Mucosa of descending colon (tissue), 3 donors: Measurements from ENCODE around the gene CNDP2. TPM values are rescaled to one million over a fixed set of nuclear protein-coding genes. Genes with fewer than 3 reads are reported as not detected.
"Not testable (repeated sequence)": the region's sequence is repeated elsewhere in the genome, so short reads cannot be mapped to it uniquely, and the experiment has no call there.

Experiments used
- ATAC-seq: fragments of 200-7000 bp; cut with Tn5 transposase; one replicate; pipeline ENCODE4 v1.9.1; 2020; ENCODE audit warnings: mild to moderate bottlenecking, moderate library complexity
- DNase-seq, 3 donors: peaks; one replicate each; pipeline ENCODE4 v3.0.0-alpha.2; 2020
- H3K36me3 ChIP-seq: fragments of 200-600 bp; one replicate; pipeline ENCODE4 v1.8.0; 2021; ENCODE audit warnings: low read depth, mild to moderate bottlenecking
- H3K4me1 ChIP-seq: fragments of 200-600 bp; one replicate; pipeline ENCODE4 v1.8.0; 2021; ENCODE audit warnings: low read depth, mild to moderate bottlenecking
- H3K4me3 ChIP-seq: fragments of 200-600 bp; one replicate; pipeline ENCODE4 v1.8.0; 2021; ENCODE audit warnings: mild to moderate bottlenecking
- H3K9me3 ChIP-seq: fragments of 200-600 bp; one replicate; pipeline ENCODE4 v1.8.0; 2021; ENCODE audit warnings: mild to moderate bottlenecking
- CTCF ChIP-seq: fragments of 200-600 bp; IDR thresholded peaks from one replicate; pipeline ENCODE4 v1.8.0; 2022; ENCODE audit warnings: antibody characterized with exemption, mild to moderate bottlenecking
- intact Hi-C, 2 donors: fragments of 100-400 bp; cut with DNase I in 1 of 2; cut with micrococcal nuclease in 1 of 2; formaldehyde crosslinking; loops; one replicate each; pipeline versions ENCODE4 v1.11.0 to v1.11.1; 2022; cut with DNase I, micrococcal nuclease
- total RNA-seq, 3 donors: library from RNA; stranded (reverse); fragmentation: NEBNext Ultra II Directional in 2 of 3; extraction: Animal tissue kit (Norgen Biotek cat#: 25700) in 2 of 3; gene quantifications; one replicate each; pipeline versions ENCODE4 v1.2.1 to v1.2.4, GENCODE V29; 2021 to 2023
- donor health status: DM: no; HTN: no; CAD: no; lungs with moderate emphysema.
- donor health status: DM: no; HTN: no; CAD: no.
- donor health status: DM: no; HTN: yes; CAD: no.

Gene CNDP2
- total RNA-seq, 3 donors from 2014 or later, result 148 to 263 (median 244) TPM

- H3K4me3 ChIP-seq, result no peak overlapping the region
- DNase-seq (no peak), ATAC-seq (no peak)
- H3K9me3 ChIP-seq, result no peaks in the 10 kb centered on the region
- intact Hi-C loops, result no loop called here
- TF ChIP-seq CTCF, result no peak
- H3K36me3 ChIP-seq, result no peaks in the 10 kb centered on the region
- H3K4me1 ChIP-seq, result peaks cover 2% of the 10 kb centered on the region
Measured at GRCh38 chr18:74519320-74520095, 23.3 kb downstream of the CNDP2 start.

GRCh38 chr18:74520096-74520833 lies 24.1 kb downstream of the CNDP2 start:
- peak in 1 of 3 donors; percentile 10 for DNase-seq
- TF ChIP-seq CTCF, result no peak
- Histone ChIP-seq H3K4me1 (peaks cover 6% of the 10 kb centered on the region), H3K36me3 (no peaks in the 10 kb centered on the region), H3K4me3 (no peak overlapping the region), H3K9me3 (no peaks in the 10 kb centered on the region)
- ATAC-seq, result no peak
- intact Hi-C loops, result no loop called here

DNA sequence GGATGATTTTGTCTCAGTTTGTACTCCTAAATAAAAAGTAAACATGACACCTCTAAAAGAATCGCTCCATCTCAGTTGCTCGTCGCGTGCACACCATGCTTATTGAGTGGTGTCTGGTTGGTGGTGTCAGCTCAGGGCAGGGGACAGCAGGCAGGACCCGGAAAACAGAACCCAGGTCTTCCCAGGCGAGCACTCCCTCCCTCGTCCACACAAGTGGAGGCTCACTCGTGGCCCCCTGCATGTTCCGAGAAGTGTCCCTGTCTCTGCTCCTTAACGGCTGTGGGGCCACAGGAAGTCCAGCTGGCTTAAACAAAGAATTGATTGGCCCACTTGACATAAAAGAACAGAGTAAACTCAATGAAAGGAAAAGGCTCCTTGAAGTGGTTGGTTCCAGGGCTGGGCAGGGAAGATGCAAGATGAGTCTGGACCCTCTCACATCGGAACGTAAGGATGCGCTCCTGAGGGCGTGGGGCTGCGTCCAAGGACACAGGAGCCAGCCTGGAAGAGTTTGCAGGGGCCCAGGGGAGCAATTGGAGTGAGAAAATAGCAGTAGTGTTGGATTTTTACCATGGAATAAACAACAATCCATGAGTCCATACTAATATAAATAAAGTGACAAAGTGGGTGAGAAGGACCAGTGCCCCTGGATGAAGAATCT lies 25.0 kb downstream of the CNDP2 start:
- no peak overlapping the region for H3K4me3 ChIP-seq
- H3K4me1 ChIP-seq, result peaks cover 9% of the 10 kb centered on the region
- no peaks in the 10 kb centered on the region for H3K9me3 ChIP-seq
- peak in 1 of 3 donors; percentile 21 for DNase-seq
- no peak for TF ChIP-seq CTCF
- intact Hi-C loops, result no loop called here
- ATAC-seq, result no peak
- no peaks in the 10 kb centered on the region for H3K36me3 ChIP-seq

DNA sequence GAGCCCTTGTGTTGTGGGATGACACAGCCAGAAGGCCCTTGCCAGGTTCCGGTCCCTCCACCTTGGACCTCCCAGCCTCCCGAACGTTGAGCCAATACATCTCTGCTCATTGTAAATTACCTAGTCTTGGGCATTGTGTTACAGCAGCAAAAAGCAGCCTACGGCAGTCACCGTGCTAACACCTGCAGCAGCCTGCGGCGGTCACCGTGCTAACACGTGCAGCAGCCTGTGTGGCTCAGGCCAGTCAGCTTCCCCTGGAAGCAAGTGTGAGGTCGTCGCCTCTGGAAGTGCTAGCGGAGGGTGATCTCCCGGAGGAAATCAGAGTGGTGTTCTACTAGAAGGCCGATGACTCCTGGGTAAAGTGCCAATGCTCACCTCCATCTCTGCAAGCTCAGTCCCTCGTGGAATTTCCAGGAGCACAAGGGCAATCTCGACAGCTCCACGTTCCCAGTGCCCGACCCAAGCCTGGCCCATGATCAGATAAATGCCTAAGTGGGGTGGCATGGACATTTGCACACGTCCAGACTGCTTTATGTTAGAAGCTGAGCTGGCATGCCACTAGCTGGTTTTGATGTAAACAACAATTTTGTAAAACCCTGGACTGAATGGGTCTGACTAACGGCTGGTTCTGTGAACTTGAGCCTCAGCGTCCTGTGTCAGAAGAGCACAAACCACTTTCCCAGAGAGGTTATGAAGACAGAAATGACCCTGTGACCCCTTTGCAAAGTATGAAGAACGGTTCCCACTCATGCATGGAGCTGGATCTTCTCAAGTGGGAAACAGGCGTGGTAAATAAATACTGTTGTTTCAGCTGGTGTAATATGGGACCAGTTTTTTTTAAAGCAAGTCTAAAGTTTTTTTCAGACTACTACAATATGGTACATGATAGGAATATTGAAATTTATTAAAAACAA lies 26.7 kb downstream of the CNDP2 start:
- peak in 1 of 3 donors; percentile 23 for DNase-seq
- intact Hi-C loops, result no loop called here
- no peak for TF ChIP-seq CTCF
- Histone ChIP-seq H3K4me3 (no peak overlapping the region), H3K36me3 (no peaks in the 10 kb centered on the region), H3K9me3 (no peaks in the 10 kb centered on the region), H3K4me1 (peaks cover 9% of the 10 kb centered on the region)
- no peak for ATAC-seq

- H3K9me3 ChIP-seq, result no peaks in the 10 kb centered on the region
- TF ChIP-seq CTCF, result no peak
- H3K36me3 ChIP-seq, result no peaks in the 10 kb centered on the region
- no peak overlapping the region for H3K4me3 ChIP-seq
- H3K4me1 ChIP-seq, result peaks cover 9% of the 10 kb centered on the region
- DNase-seq (peak in 2 of 3 donors; percentile 60 to 67), ATAC-seq (peak; percentile 70)
- intact Hi-C loops, result no loop called here
Measured at GRCh38 chr18:74524097-74524496, 27.9 kb downstream of the CNDP2 start.

- H3K4me3 ChIP-seq, ATAC-seq, H3K4me1 ChIP-seq, H3K9me3 ChIP-seq, intact Hi-C loops, H3K36me3 ChIP-seq, DNase-seq: not testable (repeated sequence)
Measured at GRCh38 chr18:74524915-74525314, 28.8 kb downstream of the CNDP2 start.
